Activated CD4-positive, alpha-beta T cell treated with anti-CD3 and anti-CD28 coated beads, Interleukin-2, amount 10 ng/mL, durations not matched to agents 24 days and 14 days (primary cell): ENCODE measurements around the gene ESYT1. TPM values are rescaled to one million over a fixed set of nuclear protein-coding genes. Genes with fewer than 3 reads are reported as not detected.

Experiments
- DNase-seq: peaks from one replicate; pipeline ENCODE4 v3.0.0; 2022
- H3K27ac Mint-ChIP-seq: one replicate; pipeline ENCODE4 v1.8.0; 2022; ENCODE audit warnings: mild to moderate bottlenecking, mixed read lengths
- H3K27me3 Mint-ChIP-seq: one replicate; pipeline ENCODE4 v1.8.0; 2022; ENCODE audit warnings: mixed read lengths
- H3K36me3 Mint-ChIP-seq: one replicate; pipeline ENCODE4 v1.8.0; 2022; ENCODE audit warnings: low read depth, mild to moderate bottlenecking, mixed read lengths
- H3K4me1 Mint-ChIP-seq: one replicate; pipeline ENCODE4 v1.8.0; 2021; ENCODE audit warnings: mixed read lengths
- H3K4me3 Mint-ChIP-seq: one replicate; pipeline ENCODE4 v1.8.0; 2022; ENCODE audit warnings: mild to moderate bottlenecking, moderate library complexity, mixed read lengths
- H3K9me3 Mint-ChIP-seq: one replicate; pipeline ENCODE4 v1.8.0; 2021; ENCODE audit warnings: mixed read lengths
- intact Hi-C: fragments of 100-400 bp; cut with micrococcal nuclease; formaldehyde crosslinking; loops from one replicate; pipeline ENCODE4 v1.15.1; 2023
- total RNA-seq: library from RNA; stranded (reverse); gene quantifications from 2 replicates; pipeline ENCODE4 v1.2.3, GENCODE V29; 2022

Gene ESYT1
- total RNA-seq, 1 donor from 2014 or later: 158 TPM

GRCh38 chr12:56165369-56165768, 37.3 kb downstream of the ESYT1 start:
- intact Hi-C loops: no loop called here

GRCh38 chr12:56169229-56169759, 41.2 kb downstream of the ESYT1 start:
- Mint-ChIP-seq H3K36me3 (peaks cover 77% of the 10 kb centered on the region), H3K4me1 (peaks cover 5% of the 10 kb centered on the region), H3K9me3 (no peaks in the 10 kb centered on the region), H3K27ac (no peak overlapping the region), H3K27me3 (no peaks in the 10 kb centered on the region), H3K4me3 (no peak overlapping the region)
- intact Hi-C loops: no loop called here
- DNase-seq: no peak

More at GRCh38 chr12:56165369-56165768, 37.3 kb downstream of the ESYT1 start:
- peaks cover 75% of the 10 kb centered on the region for H3K36me3 Mint-ChIP-seq
- no peaks in the 10 kb centered on the region for H3K27me3 Mint-ChIP-seq
- no peaks in the 10 kb centered on the region for H3K9me3 Mint-ChIP-seq
- peak overlapping the region; percentile 66 for H3K27ac Mint-ChIP-seq
- no peak overlapping the region for H3K4me3 Mint-ChIP-seq
- peaks cover 22% of the 10 kb centered on the region for H3K4me1 Mint-ChIP-seq
- DNase-seq: no peak

- no peaks in the 10 kb centered on the region for H3K9me3 Mint-ChIP-seq
- no peak overlapping the region for H3K27ac Mint-ChIP-seq
- intact Hi-C loops: no loop called here
- no peaks in the 10 kb centered on the region for H3K27me3 Mint-ChIP-seq
- H3K36me3 Mint-ChIP-seq: peaks cover 77% of the 10 kb centered on the region
- no peak overlapping the region for H3K4me3 Mint-ChIP-seq
- no peak for DNase-seq
- peaks cover 5% of the 10 kb centered on the region for H3K4me1 Mint-ChIP-seq
These were observed 44.8 kb downstream of the ESYT1 start for GRCh38 chr12:56172839-56173238.

- DNase-seq: no peak
- Mint-ChIP-seq H3K27ac (no peak overlapping the region), H3K9me3 (no peaks in the 10 kb centered on the region), H3K36me3 (peaks cover 65% of the 10 kb centered on the region), H3K27me3 (no peaks in the 10 kb centered on the region), H3K4me3 (no peak overlapping the region), H3K4me1 (peaks cover 3% of the 10 kb centered on the region)
- intact Hi-C loops: no loop called here
These were observed 50.3 kb downstream of the ESYT1 start for GRCh38 chr12:56178347-56178746.

GRCh38 chr12:56186957-56187356, 58.9 kb downstream of the ESYT1 start:
- intact Hi-C loops: no loop called here
- Mint-ChIP-seq H3K27me3 (no peaks in the 10 kb centered on the region), H3K27ac (peak overlapping the region; percentile 67), H3K4me3 (peak overlapping the region; percentile 97), H3K4me1 (peaks cover 32% of the 10 kb centered on the region), H3K36me3 (peaks cover 36% of the 10 kb centered on the region), H3K9me3 (no peaks in the 10 kb centered on the region)
- DNase-seq: no peak

- Mint-ChIP-seq H3K4me3 (peak overlapping the region; percentile 97), H3K27me3 (no peaks in the 10 kb centered on the region), H3K27ac (peak overlapping the region; percentile 86), H3K4me1 (peaks cover 39% of the 10 kb centered on the region), H3K36me3 (peaks cover 37% of the 10 kb centered on the region), H3K9me3 (no peaks in the 10 kb centered on the region)
- intact Hi-C loops: loop anchor here (2.0 kb wide), 2 partner anchors 27 to 35 kb away; partner anchors contain the start of gene MYL6B
- peak; percentile 70 for DNase-seq
These were observed 60.2 kb downstream of the ESYT1 start for GRCh38 chr12:56188131-56188777.

GRCh38 chr12:56188778-56189098, 60.7 kb downstream of the ESYT1 start:
- H3K27ac Mint-ChIP-seq: peak overlapping the region; percentile 86
- peaks cover 35% of the 10 kb centered on the region for H3K36me3 Mint-ChIP-seq
- intact Hi-C loops: loop anchor here (1.0 to 2.0 kb wide), 5 partner anchors 28 to 280 kb away; partner anchors contain the start of genes CS, MYL6B and SPRYD4
- no peaks in the 10 kb centered on the region for H3K27me3 Mint-ChIP-seq
- peak; percentile 75 for DNase-seq
- peaks cover 42% of the 10 kb centered on the region for H3K4me1 Mint-ChIP-seq
- H3K4me3 Mint-ChIP-seq: peak overlapping the region; percentile 97
- H3K9me3 Mint-ChIP-seq: no peaks in the 10 kb centered on the region

- no peaks in the 10 kb centered on the region for H3K9me3 Mint-ChIP-seq
- H3K27ac Mint-ChIP-seq: peak within 1 kb of the TSS; percentile 95
- intact Hi-C loops: loop anchor here (1.0 to 2.0 kb wide), 5 partner anchors 29 to 279 kb away; partner anchors contain the start of genes CS, MYL6B and SPRYD4
- peaks cover 30% of the 10 kb centered on the region for H3K36me3 Mint-ChIP-seq
- peak; percentile 96 for DNase-seq
- H3K4me1 Mint-ChIP-seq: peaks cover 42% of the 10 kb centered on the region
- H3K27me3 Mint-ChIP-seq: no peaks in the 10 kb centered on the region
- H3K4me3 Mint-ChIP-seq: peak within 1 kb of the TSS; percentile 97
These were observed 61.2 kb downstream of the ESYT1 start, which contains the start of gene SMARCC2 for GRCh38 chr12:56189099-56189917. Gene SMARCC2, minus strand, starts transcription at chr12:56189483. Its CDS starts 22 bp downstream, at chr12:56189461.

GRCh38 chr12:56189918-56190694, 62.0 kb downstream of the ESYT1 start:
- peak overlapping the region; percentile 95 for H3K27ac Mint-ChIP-seq
- H3K9me3 Mint-ChIP-seq: no peaks in the 10 kb centered on the region
- intact Hi-C loops: loop anchor here (1.0 to 2.0 kb wide), 6 partner anchors 29 to 278 kb away; partner anchors contain the start of genes CS, MYL6B and SPRYD4
- H3K27me3 Mint-ChIP-seq: no peaks in the 10 kb centered on the region
- peak; percentile 95 for DNase-seq
- H3K4me1 Mint-ChIP-seq: peaks cover 42% of the 10 kb centered on the region
- peak overlapping the region; percentile 97 for H3K4me3 Mint-ChIP-seq
- H3K36me3 Mint-ChIP-seq: peaks cover 22% of the 10 kb centered on the region

- peak overlapping the region; percentile 95 for H3K27ac Mint-ChIP-seq
- intact Hi-C loops: loop anchor here (1.0 kb wide), 1 partner anchor 64 kb away; no protein-coding TSS in a partner anchor
- H3K4me3 Mint-ChIP-seq: peak overlapping the region; percentile 97
- H3K27me3 Mint-ChIP-seq: no peaks in the 10 kb centered on the region
- H3K9me3 Mint-ChIP-seq: no peaks in the 10 kb centered on the region
- peaks cover 42% of the 10 kb centered on the region for H3K4me1 Mint-ChIP-seq
- DNase-seq: no peak
- peaks cover 19% of the 10 kb centered on the region for H3K36me3 Mint-ChIP-seq
These were observed 62.7 kb downstream of the ESYT1 start for GRCh38 chr12:56190695-56191155.

GRCh38 chr12:56192582-56192981, 64.5 kb downstream of the ESYT1 start:
- Mint-ChIP-seq H3K4me1 (peaks cover 32% of the 10 kb centered on the region), H3K27ac (no peak overlapping the region), H3K36me3 (peaks cover 8% of the 10 kb centered on the region), H3K9me3 (no peaks in the 10 kb centered on the region), H3K4me3 (no peak overlapping the region), H3K27me3 (no peaks in the 10 kb centered on the region)
- intact Hi-C loops: loop anchor here (2.0 kb wide), 1 partner anchor 272 kb away; no protein-coding TSS in a partner anchor
- DNase-seq: no peak

- intact Hi-C loops: loop anchor here (1.0 to 2.0 kb wide), 3 partner anchors 31 to 272 kb away; partner anchors contain the start of genes ANKRD52 and NABP2
- Mint-ChIP-seq H3K4me1 (peaks cover 26% of the 10 kb centered on the region), H3K36me3 (peaks cover 7% of the 10 kb centered on the region), H3K4me3 (no peak overlapping the region), H3K27ac (peak overlapping the region; percentile 60), H3K27me3 (no peaks in the 10 kb centered on the region), H3K9me3 (no peaks in the 10 kb centered on the region)
- DNase-seq: peak; percentile 94
These were observed 65.0 kb downstream of the ESYT1 start for GRCh38 chr12:56193025-56193578.
